ENCODE data around the gene VPS18. TPM values are rescaled to one million over a fixed set of nuclear protein-coding genes. Genes with fewer than 3 reads are reported as not detected.

The VPS18 gene
- total RNA-seq, 1 experiment from 2014 or later = 17.3 TPM

Other genes starting within 250 kb of the VPS18 start
- 37.5 and 48.0 TPM in 2 replicates for gene RAD51, start 199.3 kb upstream of the VPS18 start, total RNA-seq (2014; rRNA removed; shearing (Covaris generic))
- 19.3 and 19.6 TPM in 2 replicates for gene RMDN3, start 139.2 kb upstream of the VPS18 start, total RNA-seq (2014; rRNA removed; shearing (Covaris generic))
- not detected in 2 replicates for gene GCHFR, start 130.4 kb upstream of the VPS18 start, total RNA-seq (2014; rRNA removed; shearing (Covaris generic))
- gene C15orf62, start 124.5 kb upstream of the VPS18 start, total RNA-seq (2014; rRNA removed; shearing (Covaris generic)) = 0.10 and 0.14 TPM in 2 replicates
- gene ZFYVE19, start 87.4 kb upstream of the VPS18 start, total RNA-seq (2014; rRNA removed; shearing (Covaris generic)) = 10.6 and 14.1 TPM in 2 replicates
- gene DNAJC17, start 87.0 kb upstream of the VPS18 start, total RNA-seq (2014; rRNA removed; shearing (Covaris generic)) = 35.0 and 43.5 TPM in 2 replicates
- not detected in 2 replicates for gene PPP1R14D, start 65.7 kb upstream of the VPS18 start, total RNA-seq (2014; rRNA removed; shearing (Covaris generic))
- not detected in 2 replicates for gene SPINT1, start 50.4 kb upstream of the VPS18 start, total RNA-seq (2014; rRNA removed; shearing (Covaris generic))
- 0.61 and 0.84 TPM in 2 replicates for gene RHOV, start 20.2 kb upstream of the VPS18 start, total RNA-seq (2014; rRNA removed; shearing (Covaris generic))
- gene DLL4, start 34.9 kb downstream of the VPS18 start, total RNA-seq (2014; rRNA removed; shearing (Covaris generic)) = 0.43 and 0.48 TPM in 2 replicates
- 1.0 and 2.5 TPM in 2 replicates for gene CHAC1, start 59.0 kb downstream of the VPS18 start, total RNA-seq (2014; rRNA removed; shearing (Covaris generic))
- gene INO80, start 221.8 kb downstream of the VPS18 start, total RNA-seq (2014; rRNA removed; shearing (Covaris generic)) = 16.5 and 16.8 TPM in 2 replicates